GM12891 (cell line): ENCODE results near the gene CLDN20.

Experiments used
- PAX5 ChIP-seq: IDR thresholded peaks from 2 replicates; pipeline ENCODE4 v1.6.1; 2011; ENCODE audit warnings: low read length, moderate library complexity, mild to moderate bottlenecking; ENCODE audit not compliant: insufficient read depth, severe bottlenecking
- POLR2A ChIP-seq: IDR thresholded peaks from 2 replicates; pipeline ENCODE4 v1.6.1; 2011; ENCODE audit warnings: low read depth, low read length, control low read depth
- POLR2AphosphoS5 ChIP-seq: IDR thresholded peaks from 2 replicates; pipeline ENCODE4 v1.6.1; 2011; ENCODE audit warnings: low read depth, low read length, control low read depth
- POU2F2 ChIP-seq: IDR thresholded peaks from 2 replicates; pipeline ENCODE4 v1.6.1; 2011; ENCODE audit warnings: low read depth, mild to moderate bottlenecking, control low read depth, low read length, moderate library complexity
- SPI1 ChIP-seq: IDR thresholded peaks from 2 replicates; pipeline ENCODE4 v1.6.1; 2011; ENCODE audit warnings: low read depth, low read length, control low read depth
- TAF1 ChIP-seq: IDR thresholded peaks from 2 replicates; pipeline ENCODE4 v1.6.1; 2011; ENCODE audit warnings: low read depth, low read length, control low read depth

GRCh38 chr6:155216312-155217046 is 47.3 kb upstream of the CLDN20 start:
- TF ChIP-seq POLR2A, result no peak
- no peak for TF ChIP-seq POLR2AphosphoS5
- no peak for TF ChIP-seq TAF1
- TF ChIP-seq SPI1, result no peak
- TF ChIP-seq PAX5, result no peak
- TF ChIP-seq POU2F2, result no peak
